Brain microvascular endothelial cell (primary cell): ENCODE results near the gene EXOC4.
A peak's percentile ranks its signal among the peaks of the same experiment; 100 is the strongest.

Experiments
- DNase-seq: peaks from one replicate; pipeline ENCODE4 v3.0.0-alpha.2; 2020
- H3K27ac ChIP-seq: fragments of 250-450 bp; sonication (Bioruptor Pico); 2 replicates; pipeline ENCODE4 v1.5.1; 2020; ENCODE audit warnings: mild to moderate bottlenecking, moderate library complexity
- H3K27me3 ChIP-seq: fragments of 250-450 bp; sonication (Bioruptor Pico); replicated peaks from 2 replicates; pipeline ENCODE4 v1.5.1; 2020; ENCODE audit warnings: mild to moderate bottlenecking
- H3K36me3 ChIP-seq: fragments of 250-450 bp; sonication (Bioruptor Pico); replicated peaks from 2 replicates; pipeline ENCODE4 v1.5.1; 2020; ENCODE audit warnings: mild to moderate bottlenecking
- H3K4me3 ChIP-seq: 2 replicates; pipeline ENCODE4 v1.5.1; 2011; ENCODE audit warnings: low read depth, mild to moderate bottlenecking, control low read depth, low read length, moderate library complexity
- CTCF ChIP-seq: IDR thresholded peaks from 2 replicates; pipeline ENCODE4 v1.5.1; 2011; ENCODE audit warnings: low read depth, mild to moderate bottlenecking, moderate library complexity, low read length, control low read depth, inconsistent platforms; ENCODE audit errors: missing control alignments
- in situ Hi-C: cut with HindIII; loops from 2 replicates; pipeline ENCODE4 v1.10.0; 2017; ENCODE audit warnings: low sequenced_read_pairs, low pct_ligation_motif_present

The EXOC4 gene

GRCh38 chr7:133583545-133584171, 330.8 kb downstream of the EXOC4 start:
- Histone ChIP-seq H3K27ac (peak overlapping the region; percentile 90), H3K27me3 (no peaks in the 10 kb centered on the region), H3K36me3 (no peaks in the 10 kb centered on the region), H3K4me3 (no peak overlapping the region)
- in situ Hi-C loops = no loop called here
- TF ChIP-seq CTCF = no peak
- DNase-seq = no peak

GRCh38 chr7:133584956-133585668, 332.2 kb downstream of the EXOC4 start:
- no peak overlapping the region for H3K27ac ChIP-seq
- H3K27me3 ChIP-seq = no peaks in the 10 kb centered on the region
- no peaks in the 10 kb centered on the region for H3K36me3 ChIP-seq
- no peak for TF ChIP-seq CTCF
- no peak overlapping the region for H3K4me3 ChIP-seq
- no peak for DNase-seq
- in situ Hi-C loops = no loop called here

- in situ Hi-C loops = no loop called here
- no peak for TF ChIP-seq CTCF
Observed at GRCh38 chr7:133586253-133586652, 333.4 kb downstream of the EXOC4 start.

GRCh38 chr7:133587903-133588302, 335.0 kb downstream of the EXOC4 start:
- in situ Hi-C loops = no loop called here
- no peaks in the 10 kb centered on the region for H3K27me3 ChIP-seq
- no peak for TF ChIP-seq CTCF
- no peak overlapping the region for H3K4me3 ChIP-seq
- no peak for DNase-seq
- H3K36me3 ChIP-seq = no peaks in the 10 kb centered on the region
- H3K27ac ChIP-seq = no peak overlapping the region

More at GRCh38 chr7:133586253-133586652, 333.4 kb downstream of the EXOC4 start:
- H3K27me3 ChIP-seq = no peaks in the 10 kb centered on the region
- no peak overlapping the region for H3K4me3 ChIP-seq
- DNase-seq = no peak
- H3K27ac ChIP-seq = no peak overlapping the region
- H3K36me3 ChIP-seq = no peaks in the 10 kb centered on the region

- Histone ChIP-seq H3K4me3 (no peak overlapping the region), H3K27me3 (no peaks in the 10 kb centered on the region), H3K36me3 (no peaks in the 10 kb centered on the region), H3K27ac (no peak overlapping the region)
- no peak for DNase-seq
- no peak for TF ChIP-seq CTCF
- in situ Hi-C loops = no loop called here
Observed at GRCh38 chr7:133590795-133591194, 337.9 kb downstream of the EXOC4 start.
